SK-N-MC (cell line): ENCODE data around the gene SLC6A1.

Experiments used
- EZH2 ChIP-seq: fragments of 200-600 bp; sonication (generic); IDR thresholded peaks from one replicate; pipeline ENCODE4 v1.6.1; 2017; ENCODE audit warnings: antibody characterized with exemption
- POLR2AphosphoS5 ChIP-seq: IDR thresholded peaks from 2 replicates; pipeline ENCODE4 v1.6.1; 2012; ENCODE audit warnings: mild to moderate bottlenecking, low read depth, low read length, borderline replicate concordance

DNA sequence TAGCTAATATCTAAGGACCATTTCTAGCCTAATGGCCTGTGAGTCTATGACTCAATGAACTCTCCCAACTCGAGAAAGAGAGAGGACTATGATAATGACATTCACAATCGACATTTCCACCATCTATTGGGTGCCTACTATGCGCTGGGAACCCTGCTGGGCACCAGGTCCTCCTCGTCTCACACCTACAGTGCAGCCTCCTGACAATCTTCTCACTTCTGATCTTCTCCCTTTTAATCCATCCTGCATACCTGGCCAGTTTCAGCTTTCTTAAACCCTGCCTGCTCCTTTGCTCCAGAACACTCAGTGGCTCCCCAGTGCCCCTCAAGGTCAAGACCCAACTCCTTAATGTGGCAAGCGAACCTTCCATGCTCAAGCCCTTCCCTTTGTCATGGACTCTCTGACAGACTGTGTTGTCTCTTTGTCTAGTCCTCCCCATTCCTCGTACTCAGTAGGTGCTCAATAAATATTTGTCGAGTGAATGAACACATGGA lies 3.5 kb upstream of the SLC6A1 start:
- TF ChIP-seq EZH2 = no peak
- no peak for TF ChIP-seq POLR2AphosphoS5
